Measurements from ENCODE around the gene GNA12.

- TF ChIP-seq CTCF (IDR thresholded peaks at IDR 0.05 in 4 of 5, conservative IDR thresholded peaks at IDR 0.05 in 1 of 5) (no peak), POLR2A (IDR thresholded peaks at IDR 0.05) (no peak)
Observed at GRCh38 chr7:2775785-2776184, 68.3 kb downstream of the GNA12 start.
